ENCODE measurements around the gene MINDY1.

DNA sequence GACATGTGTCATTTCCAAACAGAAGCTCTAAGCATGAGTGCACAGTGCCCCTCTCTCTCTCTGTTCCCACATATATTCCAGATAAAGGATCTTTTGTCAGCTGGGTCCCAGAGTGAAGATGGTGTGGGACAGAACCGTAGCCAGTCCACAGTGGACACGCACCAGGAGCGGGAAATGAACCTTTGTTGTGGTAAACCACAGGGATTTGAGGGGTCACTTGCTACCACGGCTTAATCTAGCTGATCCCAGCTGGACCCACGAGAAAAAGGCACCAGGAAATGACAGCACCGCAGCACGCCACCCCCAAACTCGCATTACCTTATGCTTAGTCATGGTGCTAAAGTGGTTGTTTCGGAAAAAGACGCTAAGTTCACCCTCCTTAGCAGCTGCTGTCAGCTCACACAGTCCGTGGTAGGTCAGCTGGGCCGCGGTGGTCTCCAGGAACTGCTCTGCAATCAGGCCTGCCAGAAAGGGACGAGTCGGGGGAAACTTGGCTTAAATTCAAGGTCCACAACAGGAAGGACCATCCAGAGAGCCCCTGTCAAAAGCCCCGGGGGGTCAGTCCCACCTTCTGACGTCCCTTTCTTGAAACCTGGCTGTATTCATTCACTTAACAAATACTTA is 7.5 kb downstream of the MINDY1 start:
- TF ChIP-seq, protein P1, sequence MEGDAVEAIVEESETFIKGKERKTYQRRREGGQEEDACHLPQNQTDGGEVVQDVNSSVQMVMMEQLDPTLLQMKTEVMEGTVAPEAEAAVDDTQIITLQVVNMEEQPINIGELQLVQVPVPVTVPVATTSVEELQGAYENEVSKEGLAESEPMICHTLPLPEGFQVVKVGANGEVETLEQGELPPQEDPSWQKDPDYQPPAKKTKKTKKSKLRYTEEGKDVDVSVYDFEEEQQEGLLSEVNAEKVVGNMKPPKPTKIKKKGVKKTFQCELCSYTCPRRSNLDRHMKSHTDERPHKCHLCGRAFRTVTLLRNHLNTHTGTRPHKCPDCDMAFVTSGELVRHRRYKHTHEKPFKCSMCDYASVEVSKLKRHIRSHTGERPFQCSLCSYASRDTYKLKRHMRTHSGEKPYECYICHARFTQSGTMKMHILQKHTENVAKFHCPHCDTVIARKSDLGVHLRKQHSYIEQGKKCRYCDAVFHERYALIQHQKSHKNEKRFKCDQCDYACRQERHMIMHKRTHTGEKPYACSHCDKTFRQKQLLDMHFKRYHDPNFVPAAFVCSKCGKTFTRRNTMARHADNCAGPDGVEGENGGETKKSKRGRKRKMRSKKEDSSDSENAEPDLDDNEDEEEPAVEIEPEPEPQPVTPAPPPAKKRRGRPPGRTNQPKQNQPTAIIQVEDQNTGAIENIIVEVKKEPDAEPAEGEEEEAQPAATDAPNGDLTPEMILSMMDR (IDR thresholded peaks at IDR 0.05): no peak
- no peak for TF ChIP-seq ZFX (IDR thresholded peaks at IDR 0.05; ENCODE audit: borderline replicate concordance)
